ENCODE results near the gene VKORC1.

Gene VKORC1

DNA sequence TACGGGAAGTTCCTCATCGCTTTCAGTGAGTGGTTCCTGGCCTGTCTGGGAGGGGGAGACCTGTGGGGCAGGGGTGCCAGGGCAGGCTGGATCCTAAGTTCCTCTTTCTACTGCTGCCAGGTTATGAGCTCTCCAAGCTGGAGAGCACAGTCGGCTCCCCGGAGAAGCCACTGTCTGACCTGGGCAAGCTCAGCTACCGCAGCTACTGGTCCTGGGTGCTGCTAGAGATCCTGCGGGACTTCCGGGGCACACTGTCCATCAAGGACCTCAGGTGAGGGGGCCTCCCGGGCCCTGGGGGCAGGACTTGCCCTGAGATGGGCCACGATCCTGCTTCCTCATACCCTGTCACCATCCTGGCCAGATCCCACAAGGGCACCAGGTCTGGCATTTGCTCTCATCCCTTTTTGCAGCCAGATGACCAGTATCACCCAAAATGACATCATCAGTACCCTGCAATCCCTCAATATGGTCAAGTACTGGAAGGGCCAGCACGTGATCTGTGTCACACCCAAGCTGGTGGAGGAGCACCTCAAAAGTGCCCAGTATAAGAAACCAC, 35.8 kb upstream of the VKORC1 start:
- Histone ChIP-seq H3K4me3 (ENCODE audit: low read length in 2 of 2) (no peak overlapping the region), H3K9me3 (ENCODE audit: control insufficient read depth in 2 of 2, low read length in 2 of 2) (no peaks in the 10 kb centered on the region), H3K27me3 (ENCODE audit: control insufficient read depth in 2 of 2, insufficient read depth in 2 of 2, low read length in 2 of 2) (no peaks in the 10 kb centered on the region), H3K9ac (ENCODE audit: low read depth in 1 of 2, low read length in 2 of 2) (peak overlapping the region; percentile 68 to 76), H3K27ac (ENCODE audit: low read depth in 2 of 2, low read length in 2 of 2) (peak overlapping the region; percentile 92 to 98), H3K36me3 (ENCODE audit: control insufficient read depth in 2 of 2, insufficient read depth in 2 of 2, low read length in 2 of 2) (peaks cover 17 to 34% of the 10 kb centered on the region in 2 donors), H3K4me1 (ENCODE audit: control insufficient read depth in 2 of 2, insufficient read depth in 2 of 2, low read length in 2 of 2) (peaks cover 66 to 75% of the 10 kb centered on the region in 2 donors)

DNA sequence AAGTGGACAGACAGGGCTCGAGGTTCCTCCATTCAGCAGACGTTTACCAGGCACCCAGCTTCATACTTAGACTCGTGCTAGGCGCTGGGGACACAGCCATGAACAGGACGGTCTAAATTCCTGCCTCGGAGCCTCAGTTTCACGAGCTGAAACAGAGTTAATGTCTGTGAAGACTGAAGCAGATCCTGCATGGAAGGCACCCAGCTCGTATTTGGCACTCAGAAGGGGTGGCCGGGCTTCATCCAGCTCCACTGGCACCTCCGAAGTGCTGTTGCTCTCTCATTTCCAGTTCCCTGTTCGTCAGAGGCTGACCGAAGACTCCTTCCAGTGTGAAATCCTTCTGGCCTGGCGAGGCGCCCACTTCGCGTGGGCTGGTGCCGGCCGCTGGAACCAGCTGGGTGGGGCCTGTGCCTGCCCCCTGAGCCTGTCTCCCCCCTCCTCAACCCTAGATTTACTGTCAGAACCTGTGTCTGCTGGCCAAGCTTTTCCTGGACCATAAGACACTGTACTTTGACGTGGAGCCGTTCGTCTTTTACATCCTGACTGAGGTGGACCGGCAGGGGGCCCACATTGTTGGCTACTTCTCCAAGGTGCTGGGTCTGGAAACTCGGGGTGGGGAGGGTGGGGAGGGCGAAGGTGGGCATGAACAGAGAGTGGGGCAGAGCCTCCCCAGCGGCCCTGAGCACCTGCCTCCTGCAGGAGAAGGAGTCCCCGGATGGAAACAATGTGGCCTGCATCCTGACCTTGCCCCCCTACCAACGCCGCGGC, 35.2 kb upstream of the VKORC1 start:
- Histone ChIP-seq H3K9me3 (ENCODE audit: control insufficient read depth in 2 of 2, low read length in 2 of 2) (no peaks in the 10 kb centered on the region), H3K27me3 (ENCODE audit: control insufficient read depth in 2 of 2, insufficient read depth in 2 of 2, low read length in 2 of 2) (no peaks in the 10 kb centered on the region), H3K27ac (ENCODE audit: low read depth in 2 of 2, low read length in 2 of 2) (peak overlapping the region; percentile 92 to 98), H3K9ac (ENCODE audit: low read depth in 1 of 2, low read length in 2 of 2) (peak overlapping the region; percentile 68 to 76), H3K36me3 (ENCODE audit: control insufficient read depth in 2 of 2, insufficient read depth in 2 of 2, low read length in 2 of 2) (peaks cover 17 to 34% of the 10 kb centered on the region in 2 donors), H3K4me1 (ENCODE audit: control insufficient read depth in 2 of 2, insufficient read depth in 2 of 2, low read length in 2 of 2) (peaks cover 65 to 75% of the 10 kb centered on the region in 2 donors), H3K4me3 (ENCODE audit: low read length in 2 of 2) (peak overlapping the region in 1 of 2 donors; percentile 31)

GRCh38 chr16:31128711-31129567, 34.3 kb upstream of the VKORC1 start:
- peak overlapping the region; percentile 92 to 98 for H3K27ac ChIP-seq (ENCODE audit: low read depth in 2 of 2, low read length in 2 of 2)
- peak overlapping the region; percentile 74 to 76 for H3K9ac ChIP-seq (ENCODE audit: low read depth in 1 of 2, low read length in 2 of 2)
- H3K4me3 ChIP-seq (ENCODE audit: low read length in 2 of 2): peak overlapping the region; percentile 22 to 38
- H3K27me3 ChIP-seq (ENCODE audit: control insufficient read depth in 2 of 2, insufficient read depth in 2 of 2, low read length in 2 of 2): no peaks in the 10 kb centered on the region
- no peaks in the 10 kb centered on the region for H3K9me3 ChIP-seq (ENCODE audit: control insufficient read depth in 2 of 2, low read length in 2 of 2)
- H3K4me1 ChIP-seq (ENCODE audit: control insufficient read depth in 2 of 2, insufficient read depth in 2 of 2, low read length in 2 of 2): peaks cover 62 to 70% of the 10 kb centered on the region in 2 donors
- H3K36me3 ChIP-seq (ENCODE audit: control insufficient read depth in 2 of 2, insufficient read depth in 2 of 2, low read length in 2 of 2): peaks cover 20 to 35% of the 10 kb centered on the region in 2 donors

DNA sequence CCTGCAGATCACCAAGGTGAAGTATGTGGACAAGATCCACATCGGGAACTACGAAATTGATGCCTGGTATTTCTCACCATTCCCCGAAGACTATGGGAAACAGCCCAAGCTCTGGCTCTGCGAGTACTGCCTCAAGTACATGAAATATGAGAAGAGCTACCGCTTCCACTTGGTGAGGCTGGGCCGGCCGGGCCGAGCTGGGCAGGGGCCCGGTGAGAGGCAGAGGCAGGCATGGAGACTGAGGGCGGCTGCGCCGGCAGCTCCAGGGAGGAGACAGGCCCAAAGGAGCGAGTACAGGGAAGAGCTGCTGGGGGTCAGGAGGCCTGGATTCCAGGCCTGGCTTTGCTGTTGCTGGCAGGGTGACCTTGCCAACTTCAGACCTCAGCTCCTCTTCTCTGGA, 32.6 kb upstream of the VKORC1 start:
- H3K27me3 ChIP-seq (ENCODE audit: control insufficient read depth in 2 of 2, insufficient read depth in 2 of 2, low read length in 2 of 2): no peaks in the 10 kb centered on the region
- peaks cover 12 to 26% of the 10 kb centered on the region in 2 donors for H3K36me3 ChIP-seq (ENCODE audit: control insufficient read depth in 2 of 2, insufficient read depth in 2 of 2, low read length in 2 of 2)
- H3K4me3 ChIP-seq (ENCODE audit: low read length in 2 of 2): no peak overlapping the region
- no peaks in the 10 kb centered on the region for H3K9me3 ChIP-seq (ENCODE audit: control insufficient read depth in 2 of 2, low read length in 2 of 2)
- peak overlapping the region in 1 of 2 donors; percentile 76 for H3K9ac ChIP-seq (ENCODE audit: low read depth in 1 of 2, low read length in 2 of 2)
- H3K27ac ChIP-seq (ENCODE audit: low read depth in 2 of 2, low read length in 2 of 2): peak overlapping the region; percentile 92 to 98
- peaks cover 47 to 52% of the 10 kb centered on the region in 2 donors for H3K4me1 ChIP-seq (ENCODE audit: control insufficient read depth in 2 of 2, insufficient read depth in 2 of 2, low read length in 2 of 2)

DNA sequence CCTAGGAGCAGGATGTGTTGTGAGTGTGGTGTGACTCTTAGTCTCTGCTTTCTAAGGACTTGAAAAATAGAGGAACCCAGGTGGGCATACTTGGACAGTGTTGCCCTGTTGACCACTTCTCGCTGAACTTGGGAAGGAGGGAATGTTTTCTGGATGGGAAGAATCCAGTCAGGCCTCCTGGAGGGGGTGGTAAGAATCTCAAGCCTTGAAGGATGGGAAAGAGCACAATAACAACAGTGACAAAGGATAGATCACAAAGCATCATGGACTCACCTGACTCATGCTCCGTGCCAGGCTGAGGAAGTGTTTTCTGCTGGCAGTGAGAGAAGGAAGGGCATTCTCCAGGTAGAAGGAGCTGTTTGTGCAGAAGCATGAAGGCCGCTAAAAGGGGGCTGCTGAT, 31.2 kb upstream of the VKORC1 start:
- peaks cover 17 to 23% of the 10 kb centered on the region in 2 donors for H3K36me3 ChIP-seq (ENCODE audit: control insufficient read depth in 2 of 2, insufficient read depth in 2 of 2, low read length in 2 of 2)
- no peak overlapping the region for H3K9ac ChIP-seq (ENCODE audit: low read depth in 1 of 2, low read length in 2 of 2)
- no peak overlapping the region for H3K27ac ChIP-seq (ENCODE audit: low read depth in 2 of 2, low read length in 2 of 2)

GRCh38 chr16:31120129-31120528, 25.5 kb upstream of the VKORC1 start:
- peaks cover 23 to 29% of the 10 kb centered on the region in 2 donors for H3K36me3 ChIP-seq (ENCODE audit: control insufficient read depth in 2 of 2, insufficient read depth in 2 of 2, low read length in 2 of 2)
- no peaks in the 10 kb centered on the region for H3K27me3 ChIP-seq (ENCODE audit: control insufficient read depth in 2 of 2, insufficient read depth in 2 of 2, low read length in 2 of 2)
- no peak overlapping the region for H3K4me3 ChIP-seq (ENCODE audit: low read length in 2 of 2)
- H3K27ac ChIP-seq (ENCODE audit: low read depth in 2 of 2, low read length in 2 of 2): no peak overlapping the region
- peaks cover 8 to 15% of the 10 kb centered on the region in 2 donors for H3K4me1 ChIP-seq (ENCODE audit: control insufficient read depth in 2 of 2, insufficient read depth in 2 of 2, low read length in 2 of 2)
- H3K9ac ChIP-seq (ENCODE audit: low read depth in 1 of 2, low read length in 2 of 2): no peak overlapping the region
- no peaks in the 10 kb centered on the region for H3K9me3 ChIP-seq (ENCODE audit: control insufficient read depth in 2 of 2, low read length in 2 of 2)

More for the DNA sequence above, 31.2 kb upstream of the VKORC1 start:
- Histone ChIP-seq H3K9me3 (ENCODE audit: control insufficient read depth in 2 of 2, low read length in 2 of 2) (no peaks in the 10 kb centered on the region), H3K4me3 (ENCODE audit: low read length in 2 of 2) (no peak overlapping the region), H3K4me1 (ENCODE audit: control insufficient read depth in 2 of 2, insufficient read depth in 2 of 2, low read length in 2 of 2) (peaks cover 35 to 40% of the 10 kb centered on the region in 2 donors), H3K27me3 (ENCODE audit: control insufficient read depth in 2 of 2, insufficient read depth in 2 of 2, low read length in 2 of 2) (no peaks in the 10 kb centered on the region)

DNA sequence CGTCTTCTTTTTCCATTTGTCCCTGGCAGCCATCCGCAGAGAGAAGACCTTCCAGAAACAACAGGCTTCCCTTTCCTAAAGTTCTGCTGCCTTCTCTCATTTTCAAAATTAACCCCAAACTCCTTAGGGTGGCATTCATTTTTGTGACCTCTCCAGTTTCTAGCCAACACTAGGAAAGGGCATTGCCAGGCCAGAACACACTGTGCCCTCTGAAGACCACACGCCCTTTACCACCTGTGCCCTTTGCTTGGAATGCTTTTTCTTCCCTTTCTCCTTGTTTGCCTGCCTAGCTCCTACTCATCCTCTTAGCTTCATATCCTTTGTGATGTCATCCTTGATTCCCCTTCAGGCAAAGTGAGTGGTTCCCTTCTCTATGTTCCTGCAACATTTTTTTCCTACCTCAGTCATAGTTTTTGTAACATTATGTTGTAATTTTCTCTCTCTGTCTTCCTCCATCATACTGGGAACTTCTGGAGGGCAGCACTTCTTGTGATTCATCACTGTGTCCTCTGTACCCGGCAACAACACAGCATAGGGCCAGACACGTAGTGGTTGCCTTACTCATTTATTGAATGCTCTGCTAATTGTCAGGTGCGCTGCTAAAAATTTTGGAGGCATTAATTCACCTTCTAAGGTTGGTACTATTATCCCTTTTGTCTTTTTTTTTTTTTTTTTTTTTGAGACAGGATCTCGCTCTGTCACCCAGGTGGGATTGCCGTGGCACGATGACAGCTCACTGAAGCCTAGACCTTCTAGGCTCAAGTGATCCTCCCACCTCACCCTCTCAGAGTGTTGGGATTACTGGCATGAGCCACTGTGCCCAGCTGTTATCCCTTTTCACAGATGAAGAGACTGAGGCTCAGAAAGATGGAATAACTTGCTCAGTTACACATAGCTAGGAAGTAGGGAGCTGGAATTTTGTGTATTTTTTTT, 23.9 kb upstream of the VKORC1 start:
- no peaks in the 10 kb centered on the region for H3K9me3 ChIP-seq (ENCODE audit: control insufficient read depth in 2 of 2, low read length in 2 of 2)
- H3K27ac ChIP-seq (ENCODE audit: low read depth in 2 of 2, low read length in 2 of 2): peak overlapping the region; percentile 96 to 97
- H3K9ac ChIP-seq (ENCODE audit: low read depth in 1 of 2, low read length in 2 of 2): peak overlapping the region; percentile 86 to 99
- H3K27me3 ChIP-seq (ENCODE audit: control insufficient read depth in 2 of 2, insufficient read depth in 2 of 2, low read length in 2 of 2): no peaks in the 10 kb centered on the region
- H3K4me1 ChIP-seq (ENCODE audit: control insufficient read depth in 2 of 2, insufficient read depth in 2 of 2, low read length in 2 of 2): peaks cover 14 to 24% of the 10 kb centered on the region in 2 donors
- peaks cover 21 to 23% of the 10 kb centered on the region in 2 donors for H3K36me3 ChIP-seq (ENCODE audit: control insufficient read depth in 2 of 2, insufficient read depth in 2 of 2, low read length in 2 of 2)
- peak overlapping the region; percentile 71 to 94 for H3K4me3 ChIP-seq (ENCODE audit: low read length in 2 of 2)

GRCh38 chr16:31117384-31118222, 23.0 kb upstream of the VKORC1 start, which contains the start of gene KAT8:
KAT8 (plus strand) TSS chr16:31117664; CDS start chr16:31117682, 18 bp downstream.
- H3K4me3 ChIP-seq (ENCODE audit: low read length in 2 of 2): peak within 1 kb of the TSS; percentile 71 to 94
- H3K4me1 ChIP-seq (ENCODE audit: control insufficient read depth in 2 of 2, insufficient read depth in 2 of 2, low read length in 2 of 2): peaks cover 17 to 24% of the 10 kb centered on the region in 2 donors
- H3K9me3 ChIP-seq (ENCODE audit: control insufficient read depth in 2 of 2, low read length in 2 of 2): no peaks in the 10 kb centered on the region
- peak within 1 kb of the TSS; percentile 96 to 97 for H3K27ac ChIP-seq (ENCODE audit: low read depth in 2 of 2, low read length in 2 of 2)
- H3K9ac ChIP-seq (ENCODE audit: low read depth in 1 of 2, low read length in 2 of 2): peak within 1 kb of the TSS; percentile 86 to 99
- H3K36me3 ChIP-seq (ENCODE audit: control insufficient read depth in 2 of 2, insufficient read depth in 2 of 2, low read length in 2 of 2): peaks cover 21 to 23% of the 10 kb centered on the region in 2 donors
- no peaks in the 10 kb centered on the region for H3K27me3 ChIP-seq (ENCODE audit: control insufficient read depth in 2 of 2, insufficient read depth in 2 of 2, low read length in 2 of 2)

Measured in mucosa of rectum (tissue), 2 donors.